Panc1 (cell line): ENCODE measurements around the gene ZBTB7C. TPM values are rescaled to one million over a fixed set of nuclear protein-coding genes. Genes with fewer than 3 reads are reported as not detected.

Source experiments
- ATAC-seq: fragments of 200-7000 bp; cut with Tn5 transposase; 2 replicates; pipeline ENCODE4 v1.9.1; 2020; ENCODE audit warnings: mild to moderate bottlenecking, moderate library complexity
- BruUV-seq: library from RNA; stranded (reverse); fragments of 400-500 nt; replicated peaks from 2 replicates; lab custom pipeline; 2021; lab: Mats Ljungman, UMichigan
- CTCF ChIA-PET: fragments of 300-600 bp; sonication (Branson Sonifier 250); formaldehyde crosslinking; loops from one replicate; lab custom pipeline; 2022; ENCODE audit warnings: antibody characterized with exemption; lab: Charles Lee
- POLR2A ChIA-PET: fragments of 300-600 bp; sonication (Branson Sonifier 250); formaldehyde crosslinking; loops from one replicate; lab custom pipeline; 2022; ENCODE audit warnings: antibody characterized with exemption; lab: Charles Lee
- DNase-seq: peaks from one replicate; pipeline ENCODE4 v3.0.0-alpha.2; 2010; ENCODE audit warnings: low read depth, low spot score
- H3K27ac ChIP-seq: 2 replicates; pipeline ENCODE4 v1.5.1; 2011; ENCODE audit warnings: mild to moderate bottlenecking, low read length, inconsistent platforms
- H3K27me3 ChIP-seq: fragments of 200-500 bp; sonication (Bioruptor generic); 2 replicates; pipeline ENCODE4 v1.6.0; 2014; ENCODE audit warnings: low read length, inconsistent platforms; ENCODE audit not compliant: control insufficient read depth, insufficient read depth
- H3K36me3 ChIP-seq: fragments of 200-500 bp; sonication (Bioruptor generic); 2 replicates; pipeline ENCODE4 v1.5.1; 2014; ENCODE audit warnings: inconsistent platforms, mild to moderate bottlenecking, low read length, moderate library complexity; ENCODE audit not compliant: control insufficient read depth, insufficient read depth
- H3K4me1 ChIP-seq: 2 replicates; pipeline ENCODE4 v1.5.1; 2011; ENCODE audit warnings: inconsistent platforms, mild to moderate bottlenecking, low read length, moderate library complexity; ENCODE audit not compliant: control insufficient read depth, insufficient read depth
- H3K4me3 ChIP-seq, 2 experiments: 2 replicates each; pipeline ENCODE4 v1.5.1; 2011 to 2012; ENCODE audit warnings: low read depth in 2 of 2, low read length in 2 of 2, mild to moderate bottlenecking in 2 of 2, inconsistent platforms in 1 of 2, moderate library complexity in 1 of 2
- H3K9me3 ChIP-seq: fragments of 200-500 bp; sonication (Bioruptor generic); 2 replicates; pipeline ENCODE4 v1.5.1; 2014; ENCODE audit warnings: low read depth, mild to moderate bottlenecking, inconsistent platforms, low read length, moderate library complexity; ENCODE audit not compliant: control insufficient read depth, insufficient read depth
- POLR2AphosphoS5 ChIP-seq: IDR thresholded peaks from 2 replicates; pipeline ENCODE4 v1.6.1; 2012; ENCODE audit warnings: mild to moderate bottlenecking, low read depth, low read length, moderate library complexity
- REST ChIP-seq, 2 experiments: IDR thresholded peaks; 2 replicates each; pipeline ENCODE4 v1.6.1; 2011 to 2012; ENCODE audit warnings: low read depth in 2 of 2, control low read depth in 1 of 2, low read length in 1 of 2, mild to moderate bottlenecking in 1 of 2, moderate library complexity in 1 of 2; ENCODE audit not compliant: insufficient read depth in 1 of 2
- SIN3A ChIP-seq: IDR thresholded peaks from 2 replicates; pipeline ENCODE4 v1.6.1; 2012; ENCODE audit warnings: low read depth, mild to moderate bottlenecking, low read length, moderate library complexity, borderline replicate concordance; ENCODE audit not compliant: insufficient read depth
- TCF7L2 ChIP-seq: IDR thresholded peaks from 2 replicates; pipeline ENCODE4 v1.6.1; 2011; ENCODE audit warnings: mild to moderate bottlenecking, low read depth, low read length, inconsistent platforms
- in situ Hi-C: cut with HindIII; loops from 2 replicates; pipeline ENCODE4 v1.10.0; 2016; ENCODE audit warnings: low sequenced_read_pairs, low pct_unique_long_range_greater_than_20kb
- intact Hi-C: fragments of 100-400 bp; cut with micrococcal nuclease; formaldehyde crosslinking; loops from one replicate; pipeline ENCODE4 v1.10.0; 2022; ENCODE audit not compliant: unreplicated experiment
- total RNA-seq: library from RNA; stranded (reverse); gene quantifications from one replicate; pipeline ENCODE4 v1.2.1, GENCODE V29; 2021; ENCODE audit not compliant: unreplicated experiment
- TF ChIP-seq, protein P1 (sequence below): fragments of 450-650 bp; IDR thresholded peaks from 2 replicates; pipeline ENCODE4 v1.5.1; 2017; ENCODE audit warnings: mild to moderate bottlenecking

Gene ZBTB7C
- total RNA-seq, 1 experiment from 2014 or later, result 0.03 TPM

DNA sequence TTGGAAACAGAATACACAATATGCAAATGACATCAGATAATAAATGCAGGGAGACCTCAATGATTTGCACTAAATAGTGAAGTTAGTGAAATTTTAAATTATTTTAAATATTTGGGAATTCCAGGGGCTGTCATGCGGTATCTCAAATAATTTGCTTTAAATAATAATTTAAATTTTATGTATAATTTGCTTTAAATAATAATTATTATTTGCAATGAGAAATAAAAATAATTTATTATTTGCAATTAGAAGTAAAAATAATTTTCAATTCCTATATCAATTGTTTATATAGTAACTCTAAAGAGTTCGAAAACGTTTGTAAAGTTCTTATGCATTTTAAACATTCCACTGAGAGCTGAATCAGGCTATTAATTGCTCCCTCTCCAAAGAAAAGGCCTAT is 226.4 kb downstream of the ZBTB7C start:
- Histone ChIP-seq H3K4me3 (no peak overlapping the region), H3K27me3 (no peaks in the 10 kb centered on the region; the same call in 1 of the 2 replicates), H3K9me3 (no peaks in the 10 kb centered on the region), H3K27ac (no peak overlapping the region), H3K4me1 (no peaks in the 10 kb centered on the region), H3K36me3 (no peaks in the 10 kb centered on the region)
- no TSS peak for BruUV-seq
- in situ Hi-C loops, result no loop called here
- TF ChIP-seq SIN3A (no peak), TCF7L2 (no peak), REST (IDR thresholded peaks at IDR 0.05; ENCODE audit: insufficient read depth in 1 of 2, low read depth in 2 of 2, low read length in 1 of 2) (no peak), POLR2AphosphoS5 (no peak)
- TF ChIP-seq, protein P1, sequence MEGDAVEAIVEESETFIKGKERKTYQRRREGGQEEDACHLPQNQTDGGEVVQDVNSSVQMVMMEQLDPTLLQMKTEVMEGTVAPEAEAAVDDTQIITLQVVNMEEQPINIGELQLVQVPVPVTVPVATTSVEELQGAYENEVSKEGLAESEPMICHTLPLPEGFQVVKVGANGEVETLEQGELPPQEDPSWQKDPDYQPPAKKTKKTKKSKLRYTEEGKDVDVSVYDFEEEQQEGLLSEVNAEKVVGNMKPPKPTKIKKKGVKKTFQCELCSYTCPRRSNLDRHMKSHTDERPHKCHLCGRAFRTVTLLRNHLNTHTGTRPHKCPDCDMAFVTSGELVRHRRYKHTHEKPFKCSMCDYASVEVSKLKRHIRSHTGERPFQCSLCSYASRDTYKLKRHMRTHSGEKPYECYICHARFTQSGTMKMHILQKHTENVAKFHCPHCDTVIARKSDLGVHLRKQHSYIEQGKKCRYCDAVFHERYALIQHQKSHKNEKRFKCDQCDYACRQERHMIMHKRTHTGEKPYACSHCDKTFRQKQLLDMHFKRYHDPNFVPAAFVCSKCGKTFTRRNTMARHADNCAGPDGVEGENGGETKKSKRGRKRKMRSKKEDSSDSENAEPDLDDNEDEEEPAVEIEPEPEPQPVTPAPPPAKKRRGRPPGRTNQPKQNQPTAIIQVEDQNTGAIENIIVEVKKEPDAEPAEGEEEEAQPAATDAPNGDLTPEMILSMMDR, result no peak
- POLR2A ChIA-PET, result no interaction called here
- intact Hi-C loops, result no loop called here
- no peak for DNase-seq
- ATAC-seq, result no peak
- CTCF ChIA-PET, result no interaction called here

- H3K4me3 ChIP-seq, result no peak overlapping the region
- intact Hi-C loops (no loop called here), in situ Hi-C loops (no loop called here)
- ChIA-PET CTCF (no interaction called here), POLR2A (no interaction called here)
- H3K27me3 ChIP-seq, result no peaks in the 10 kb centered on the region; the same call in 1 of the 2 replicates
- ATAC-seq, result no peak
- H3K27ac ChIP-seq, result no peak overlapping the region
- BruUV-seq, result no TSS peak
- no peaks in the 10 kb centered on the region for H3K9me3 ChIP-seq
- DNase-seq, result no peak
- no peaks in the 10 kb centered on the region for H3K4me1 ChIP-seq
- no peaks in the 10 kb centered on the region for H3K36me3 ChIP-seq
- TF ChIP-seq, protein P1, result no peak
- TF ChIP-seq TCF7L2, result no peak
- TF ChIP-seq POLR2AphosphoS5, result no peak
- TF ChIP-seq SIN3A, result no peak
- TF ChIP-seq REST (IDR thresholded peaks at IDR 0.05; ENCODE audit: insufficient read depth in 1 of 2, low read depth in 2 of 2, low read length in 1 of 2), result no peak
These were observed 227.3 kb downstream of the ZBTB7C start for GRCh38 chr18:48181857-48182256.
